Measurements from ENCODE around the gene ARHGAP8. TPM values are rescaled to one million over a fixed set of nuclear protein-coding genes. Genes with fewer than 3 reads are reported as not detected.

The ARHGAP8 gene
- total RNA-seq, 3 donors from 2014 or later, result 25.0 to 74.6 (median 43.7) TPM

GRCh38 chr22:44707178-44707577 is 45.2 kb upstream of the ARHGAP8 start:
- ATAC-seq, result no peak
- peaks cover 42% of the 10 kb centered on the region for H3K4me1 ChIP-seq (ENCODE audit: low read depth)
- DNase-seq, result no peak

GRCh38 chr22:44707752-44708151 is 44.6 kb upstream of the ARHGAP8 start:
- TF ChIP-seq CTCF (IDR thresholded peaks at IDR 0.05), result no peak
- Histone ChIP-seq H3K4me1 (ENCODE audit: low read depth) (peaks cover 43% of the 10 kb centered on the region), H3K9me3 (no peaks in the 10 kb centered on the region), H3K4me3 (no peak overlapping the region), H3K36me3 (ENCODE audit: low read depth) (no peaks in the 10 kb centered on the region)
- ATAC-seq (no peak), DNase-seq (no peak)
- intact Hi-C loops (cut with DNase I, micrococcal nuclease), result no loop called here

More at GRCh38 chr22:44707178-44707577, 45.2 kb upstream of the ARHGAP8 start:
- TF ChIP-seq CTCF (IDR thresholded peaks at IDR 0.05), result no peak
- no peaks in the 10 kb centered on the region for H3K36me3 ChIP-seq (ENCODE audit: low read depth)
- intact Hi-C loops (cut with DNase I, micrococcal nuclease), result no loop called here
- no peaks in the 10 kb centered on the region for H3K9me3 ChIP-seq
- H3K4me3 ChIP-seq, result no peak overlapping the region

- H3K9me3 ChIP-seq, result no peaks in the 10 kb centered on the region
- DNase-seq (no peak), ATAC-seq (no peak)
- no peak for TF ChIP-seq CTCF (IDR thresholded peaks at IDR 0.05)
- H3K4me3 ChIP-seq, result no peak overlapping the region
- intact Hi-C loops (cut with DNase I, micrococcal nuclease), result no loop called here
- peaks cover 41% of the 10 kb centered on the region for H3K4me1 ChIP-seq (ENCODE audit: low read depth)
- no peaks in the 10 kb centered on the region for H3K36me3 ChIP-seq (ENCODE audit: low read depth)
Observed at GRCh38 chr22:44709881-44710392, 42.4 kb upstream of the ARHGAP8 start.

GRCh38 chr22:44710474-44711240 is 41.7 kb upstream of the ARHGAP8 start:
- ATAC-seq, result peak; percentile 77
- intact Hi-C loops (cut with DNase I, micrococcal nuclease), result no loop called here
- no peak for TF ChIP-seq CTCF (IDR thresholded peaks at IDR 0.05)
- H3K9me3 ChIP-seq, result no peaks in the 10 kb centered on the region
- H3K4me1 ChIP-seq (ENCODE audit: low read depth), result peaks cover 45% of the 10 kb centered on the region
- peak; percentile 87 to 92 (median 90) for DNase-seq
- no peak overlapping the region for H3K4me3 ChIP-seq
- H3K36me3 ChIP-seq (ENCODE audit: low read depth), result no peaks in the 10 kb centered on the region

GRCh38 chr22:44711241-44711560 is 41.2 kb upstream of the ARHGAP8 start:
- DNase-seq (no peak), ATAC-seq (no peak)
- no peak overlapping the region for H3K4me3 ChIP-seq
- H3K9me3 ChIP-seq, result no peaks in the 10 kb centered on the region
- H3K36me3 ChIP-seq (ENCODE audit: low read depth), result no peaks in the 10 kb centered on the region
- intact Hi-C loops (cut with DNase I, micrococcal nuclease), result no loop called here
- TF ChIP-seq CTCF (IDR thresholded peaks at IDR 0.05), result no peak
- H3K4me1 ChIP-seq (ENCODE audit: low read depth), result peaks cover 45% of the 10 kb centered on the region
